NCI-H1436 treated with DMSO at 0.1 percent for 48 hours (cell line): ENCODE results near the gene TRIM22.

ENCODE experiments used
- DNase-seq: peaks from one replicate; lab custom pipeline; 2025; lab: John Stamatoyannopoulos, UW

TRIM22 gene

GRCh38 chr11:5746614-5747013 lies 57.0 kb downstream of the TRIM22 start:
- DNase-seq: no peak

GRCh38 chr11:5749836-5750235 lies 60.2 kb downstream of the TRIM22 start:
- no peak for DNase-seq

- DNase-seq: no peak
Observed at GRCh38 chr11:5753943-5754342, 64.4 kb downstream of the TRIM22 start, which contains the start of gene OR52N4. OR52N4 (plus strand) TSS chr11:5754243; CDS start chr11:5754741, 498 bp downstream.
